ENCODE measurements around the gene CRTC2.

- TF ChIP-seq CTCF (IDR thresholded peaks at IDR 0.05): peak in 2 of 3 donors; percentile 18 to 20
- TF ChIP-seq POLR2AphosphoS5 (IDR thresholded peaks at IDR 0.05): peak; percentile 100
- peak; percentile 99 for TF ChIP-seq POLR2A (IDR thresholded peaks at IDR 0.05)
Measured at GRCh38 chr1:153990468-153991150, 32.2 kb upstream of the CRTC2 start, which contains the start of gene RPS27.

Measured in breast epithelium (tissue), 3 donors.